RWPE2 (cell line): ENCODE results near the gene COL23A1.

Source experiments
- ATAC-seq: fragments of 200-7000 bp; cut with Tn5 transposase; 3 replicates; pipeline ENCODE4 v1.9.1; 2021; ENCODE audit warnings: low read depth
- DNase-seq: peaks from one replicate; pipeline ENCODE4 v3.0.0-alpha.2; 2020; ENCODE audit warnings: low spot score
- H3K27ac ChIP-seq: fragments of 450-650 bp; 2 replicates; pipeline ENCODE4 v1.5.1; 2017; ENCODE audit warnings: mild to moderate bottlenecking; ENCODE audit not compliant: poor library complexity, severe bottlenecking
- H3K27me3 ChIP-seq: fragments of 250-450 bp; sonication (Bioruptor Pico); 2 replicates; pipeline ENCODE4 v1.5.1; 2021; ENCODE audit warnings: mild to moderate bottlenecking, moderate library complexity; ENCODE audit not compliant: insufficient read depth, poor library complexity, severe bottlenecking
- H3K36me3 ChIP-seq: fragments of 250-450 bp; sonication (Bioruptor Pico); 2 replicates; pipeline ENCODE4 v1.5.1; 2020; ENCODE audit warnings: low read depth, mild to moderate bottlenecking, moderate library complexity
- H3K4me1 ChIP-seq: fragments of 250-450 bp; sonication (Bioruptor Pico); 2 replicates; pipeline ENCODE4 v1.5.1; 2021; ENCODE audit warnings: mild to moderate bottlenecking, moderate library complexity; ENCODE audit not compliant: insufficient read depth, poor library complexity, severe bottlenecking
- H3K4me3 ChIP-seq: fragments of 250-450 bp; sonication (Bioruptor Pico); 2 replicates; pipeline ENCODE4 v1.5.1; 2021; ENCODE audit warnings: mild to moderate bottlenecking, moderate library complexity; ENCODE audit not compliant: severe bottlenecking
- H3K9me3 ChIP-seq: fragments of 250-450 bp; sonication (Bioruptor Pico); 2 replicates; pipeline ENCODE4 v1.5.1; 2021; ENCODE audit warnings: mild to moderate bottlenecking, moderate library complexity; ENCODE audit not compliant: severe bottlenecking
- CTCF ChIP-seq: fragments of 450-650 bp; IDR thresholded peaks from one replicate; pipeline ENCODE4 v1.5.1; 2017; ENCODE audit warnings: mild to moderate bottlenecking, moderate library complexity; ENCODE audit not compliant: poor library complexity, severe bottlenecking

COL23A1 gene

GRCh38 chr5:178288401-178289368 is 301.5 kb downstream of the COL23A1 start:
- H3K36me3 ChIP-seq = no peaks in the 10 kb centered on the region
- ATAC-seq = peak; percentile 87
- H3K27me3 ChIP-seq = no peaks in the 10 kb centered on the region
- TF ChIP-seq CTCF = no peak
- H3K9me3 ChIP-seq = peaks cover 3% of the 10 kb centered on the region
- H3K27ac ChIP-seq = peak overlapping the region; percentile 23
- peaks cover 9% of the 10 kb centered on the region for H3K4me1 ChIP-seq
- no peak overlapping the region for H3K4me3 ChIP-seq
- DNase-seq = peak; percentile 81

- no peak overlapping the region for H3K4me3 ChIP-seq
- DNase-seq = peak; percentile 62
- ATAC-seq = no peak
- H3K36me3 ChIP-seq = no peaks in the 10 kb centered on the region
- H3K27me3 ChIP-seq = no peaks in the 10 kb centered on the region
- no peak for TF ChIP-seq CTCF
- H3K9me3 ChIP-seq = peaks cover 3% of the 10 kb centered on the region
- H3K4me1 ChIP-seq = peaks cover 9% of the 10 kb centered on the region
- H3K27ac ChIP-seq = no peak overlapping the region
Measured at GRCh38 chr5:178287791-178288105, 302.4 kb downstream of the COL23A1 start.

GRCh38 chr5:178287091-178287790 is 303.0 kb downstream of the COL23A1 start:
- Histone ChIP-seq H3K27me3 (no peaks in the 10 kb centered on the region), H3K27ac (no peak overlapping the region), H3K4me1 (peaks cover 9% of the 10 kb centered on the region)

GRCh38 chr5:178286226-178287090 is 303.7 kb downstream of the COL23A1 start:
- no peak for TF ChIP-seq CTCF
- Histone ChIP-seq H3K27me3 (no peaks in the 10 kb centered on the region), H3K4me3 (no peak overlapping the region), H3K36me3 (no peaks in the 10 kb centered on the region), H3K4me1 (peaks cover 9% of the 10 kb centered on the region), H3K27ac (no peak overlapping the region), H3K9me3 (peaks cover 3% of the 10 kb centered on the region)
- ATAC-seq (no peak), DNase-seq (peak; percentile 67)

More at GRCh38 chr5:178287091-178287790, 303.0 kb downstream of the COL23A1 start:
- Histone ChIP-seq H3K4me3 (no peak overlapping the region), H3K9me3 (peaks cover 3% of the 10 kb centered on the region), H3K36me3 (no peaks in the 10 kb centered on the region)
- DNase-seq = peak; percentile 54
- TF ChIP-seq CTCF = no peak
- ATAC-seq = no peak
